Measurements from ENCODE around the gene CPEB3.
"Not testable (repeated sequence)": the region's sequence is repeated elsewhere in the genome, so short reads cannot be mapped to it uniquely, and the experiment has no call there.

CPEB3 gene

GRCh38 chr10:92087750-92088395 is 203.0 kb downstream of the CPEB3 start:
- peak; percentile 30 for DNase-seq

GRCh38 chr10:92082583-92083280 is 208.1 kb downstream of the CPEB3 start:
- DNase-seq = no peak

GRCh38 chr10:92081641-92082040 is 209.2 kb downstream of the CPEB3 start:
- DNase-seq = no peak

DNA sequence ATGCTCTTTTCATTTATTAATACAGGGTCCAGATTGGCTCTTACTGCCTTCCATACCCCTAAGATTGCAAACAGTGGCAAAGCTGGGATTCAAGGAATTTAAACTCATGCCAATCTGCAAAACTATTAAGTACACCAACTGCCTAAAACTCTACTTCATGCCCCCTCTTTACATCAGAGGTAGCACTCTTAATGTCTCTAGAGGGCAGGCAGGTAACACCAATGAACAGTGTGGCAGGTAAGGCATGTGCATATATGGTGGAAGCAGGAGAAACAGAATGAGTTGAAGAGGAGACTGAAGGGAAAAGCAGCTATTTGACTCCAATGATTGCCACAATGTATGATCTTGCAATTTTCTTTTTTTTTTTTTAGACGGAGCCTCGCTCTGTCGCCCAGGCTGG is 210.6 kb downstream of the CPEB3 start:
- DNase-seq = no peak

DNA sequence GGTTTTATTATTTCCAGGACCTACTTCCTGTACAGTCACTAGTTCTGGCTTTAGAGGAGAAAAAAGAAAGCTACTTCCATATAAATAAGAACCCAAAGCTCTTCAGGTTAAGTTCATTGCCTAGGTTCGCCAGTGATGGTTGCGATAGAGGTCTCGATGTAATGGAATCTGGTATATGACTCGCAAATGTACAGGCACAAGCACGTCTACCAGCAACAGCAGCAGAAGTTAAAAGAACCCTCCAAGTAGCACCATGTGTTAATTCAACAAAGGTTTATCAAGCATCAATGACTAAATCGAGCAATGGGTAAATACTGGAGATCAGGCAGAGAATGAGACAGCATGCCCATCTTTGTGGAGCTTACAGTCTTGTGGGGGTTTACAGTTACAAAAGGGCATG is 211.9 kb downstream of the CPEB3 start:
- DNase-seq = no peak

DNA sequence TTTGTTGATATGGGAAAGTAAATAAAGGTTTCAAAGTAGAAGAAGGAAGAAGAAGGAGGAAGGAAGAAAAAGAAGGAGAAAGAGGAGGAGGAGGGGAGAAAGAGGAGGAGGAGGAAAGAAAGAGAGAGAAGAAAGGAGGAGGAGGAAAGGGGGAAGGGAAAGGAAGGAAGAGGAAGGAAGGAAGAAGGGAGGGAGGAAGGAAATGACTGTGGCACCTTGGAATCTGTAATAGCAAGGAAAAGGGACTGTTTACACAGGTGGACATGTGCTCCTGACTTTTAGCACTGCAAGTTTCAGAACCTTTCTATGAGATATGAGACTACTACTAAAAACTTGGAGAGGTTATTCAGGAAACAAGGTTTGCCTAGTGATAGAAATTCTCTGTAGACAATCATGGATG is 214.2 kb downstream of the CPEB3 start:
- no peak for DNase-seq

DNA sequence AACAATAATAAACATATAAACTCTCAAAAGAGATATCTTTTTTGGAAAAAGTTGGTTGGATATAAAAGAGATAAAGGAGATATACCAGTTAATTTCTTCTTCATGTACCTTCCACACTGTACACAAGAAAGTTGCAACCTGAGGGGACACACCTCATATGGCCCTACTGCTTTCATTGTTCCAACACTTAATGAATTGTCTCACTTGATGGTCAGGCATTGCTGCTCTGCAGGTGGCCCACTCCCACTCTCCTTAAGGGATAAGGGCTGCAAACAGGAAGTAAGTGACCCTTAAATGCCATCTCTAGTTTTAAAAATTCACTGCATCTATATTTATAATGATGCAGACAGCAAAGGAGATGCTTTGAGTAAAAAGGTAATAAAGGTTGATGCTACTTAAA is 215.0 kb downstream of the CPEB3 start:
- DNase-seq = no peak

- no peak for DNase-seq
Observed at GRCh38 chr10:92074126-92074887, 216.6 kb downstream of the CPEB3 start.

DNA sequence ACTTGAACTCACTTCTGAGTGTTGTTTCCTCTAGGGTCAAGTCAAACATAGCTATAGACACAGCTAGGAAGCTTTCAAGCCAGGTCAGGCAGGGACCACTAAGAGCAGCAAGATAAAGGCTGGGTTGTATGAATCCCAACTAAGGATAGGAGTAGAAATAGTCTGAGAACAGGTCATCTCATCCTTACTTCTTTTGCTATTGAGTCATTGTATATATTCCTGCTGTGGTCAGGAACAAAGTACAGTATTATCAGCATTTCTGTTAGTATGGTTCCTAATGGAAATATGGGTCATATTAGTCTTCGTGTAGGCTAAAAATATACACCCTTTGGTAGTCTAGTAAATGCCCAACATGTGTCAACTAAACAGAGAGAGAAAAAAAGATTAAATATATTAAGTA is 222.0 kb downstream of the CPEB3 start:
- no peak for DNase-seq

DNA sequence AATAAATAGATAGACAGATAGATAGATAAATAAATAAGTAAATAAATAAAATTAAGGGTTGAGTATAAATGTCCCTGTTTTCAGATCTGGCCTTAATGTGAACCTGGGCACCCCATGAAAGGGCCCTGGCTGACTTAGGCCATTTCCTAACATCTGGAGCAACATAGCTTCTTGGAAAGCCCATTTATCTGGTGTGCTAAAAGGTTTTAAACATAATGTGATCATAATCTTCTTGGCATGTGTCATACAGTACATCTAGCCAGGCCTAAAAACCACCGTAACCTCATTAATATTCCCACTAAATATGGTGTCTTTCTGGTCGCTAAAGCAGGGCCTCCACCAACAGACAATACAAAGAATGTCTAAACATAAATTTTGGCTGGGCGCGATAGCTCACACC is 224.5 kb downstream of the CPEB3 start:
- no peak for DNase-seq

- no peak for DNase-seq
Observed at GRCh38 chr10:92064506-92064905, 226.4 kb downstream of the CPEB3 start.

DNA sequence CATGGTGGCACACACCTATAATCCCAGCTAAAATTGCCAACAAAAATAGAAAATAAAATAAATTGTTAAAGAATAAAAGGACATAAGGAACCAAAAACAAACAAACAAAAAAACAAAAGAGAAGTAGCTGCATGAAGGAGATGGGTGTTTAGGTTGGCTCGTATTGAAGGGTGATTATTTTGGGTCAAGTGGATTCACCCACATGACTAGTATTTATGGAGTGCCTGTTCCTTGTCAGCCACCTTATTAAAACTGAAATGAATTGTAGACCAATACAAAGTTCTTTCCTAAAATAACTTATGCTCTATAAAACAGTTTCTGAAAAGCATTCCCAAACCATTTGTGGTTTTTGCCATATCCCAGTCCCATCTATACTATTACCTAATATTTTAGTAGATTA is 228.6 kb downstream of the CPEB3 start:
- DNase-seq = no peak

DNA sequence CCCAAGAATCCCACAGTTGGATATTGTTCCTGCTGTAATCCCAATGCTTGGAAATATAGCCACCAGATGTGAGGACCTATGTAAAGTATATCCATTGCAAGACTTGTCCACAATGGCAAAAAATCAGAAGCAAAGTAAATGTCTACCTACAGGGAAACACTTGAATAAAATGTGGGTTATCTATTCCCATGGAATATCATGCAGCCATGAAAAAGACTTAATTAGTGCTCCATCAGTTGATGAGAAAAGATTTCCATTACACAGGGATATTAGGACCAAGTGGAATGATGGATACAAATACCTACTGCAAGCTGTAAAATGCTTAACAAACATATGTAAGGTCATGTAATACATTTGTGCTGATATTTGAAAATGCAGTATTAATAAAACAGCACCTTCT is 236.1 kb downstream of the CPEB3 start:
- DNase-seq = no peak

GRCh38 chr10:92052741-92053140 is 238.1 kb downstream of the CPEB3 start:
- no peak for DNase-seq

GRCh38 chr10:92052088-92052487 is 238.8 kb downstream of the CPEB3 start:
- no peak for DNase-seq

- DNase-seq = no peak
Observed at GRCh38 chr10:92047215-92047614, 243.7 kb downstream of the CPEB3 start.

DNA sequence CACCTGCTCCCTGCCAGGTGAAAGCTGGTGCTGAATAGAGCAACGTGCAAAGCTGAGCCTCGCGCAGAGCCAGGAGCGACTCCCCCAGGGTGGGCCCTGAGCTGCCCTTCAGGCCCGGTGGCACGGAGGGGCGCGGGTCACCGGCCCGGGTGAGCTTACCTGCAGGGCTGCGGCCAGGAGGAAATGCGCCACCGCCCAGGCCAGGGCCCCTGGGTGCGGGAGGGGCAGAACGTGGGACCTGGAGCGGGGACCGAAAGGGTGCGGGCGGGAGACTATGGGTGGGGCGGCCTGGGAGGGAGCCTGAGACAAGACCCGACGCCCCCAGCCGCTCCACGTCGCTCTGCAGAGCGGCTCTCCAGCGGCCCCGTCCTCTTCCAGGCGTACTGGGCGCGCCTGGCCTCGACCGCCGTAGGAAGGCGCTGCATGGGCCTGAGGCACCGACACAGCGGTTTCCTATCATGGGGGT is 245.2 kb downstream of the CPEB3 start:
- DNase-seq = no peak

DNA sequence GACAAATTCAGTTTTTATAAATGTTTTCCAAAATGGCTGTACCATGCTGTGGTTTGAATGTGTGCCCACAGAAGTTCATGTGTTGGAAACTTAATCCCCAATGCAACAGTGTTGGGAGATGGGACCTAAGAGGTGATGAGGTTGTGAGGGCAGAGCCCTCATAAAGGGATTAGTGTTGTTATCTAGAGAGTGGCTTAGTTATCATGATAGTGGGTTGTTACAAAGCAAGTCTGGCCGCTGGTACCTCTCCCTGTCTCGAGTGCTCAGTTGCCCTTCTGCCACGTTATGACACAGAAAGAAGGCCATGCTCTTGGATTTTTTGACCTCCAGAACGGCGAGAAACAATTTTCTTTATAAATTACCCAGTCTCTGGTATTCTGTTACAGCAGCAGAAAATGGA is 248.3 kb downstream of the CPEB3 start:
- no peak for DNase-seq

DNA sequence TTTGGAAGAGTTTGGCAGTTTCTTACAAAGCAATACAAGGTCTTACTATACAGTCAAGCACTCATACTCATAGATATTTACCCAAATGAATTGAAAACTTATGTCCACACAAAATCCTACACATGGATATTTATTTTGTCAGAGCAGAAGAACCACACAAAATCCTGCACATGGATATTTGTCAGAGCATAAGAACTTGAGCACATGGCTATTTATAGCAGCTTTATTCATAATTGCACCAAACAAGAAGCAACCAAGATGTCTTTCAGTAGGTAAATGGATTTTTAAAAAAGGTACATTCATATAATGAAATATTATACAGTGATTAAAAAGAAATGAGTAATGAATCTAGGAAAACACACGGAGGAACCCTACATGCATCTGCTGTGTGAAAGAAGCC is 251.9 kb downstream of the CPEB3 start:
- DNase-seq = no peak

DNA sequence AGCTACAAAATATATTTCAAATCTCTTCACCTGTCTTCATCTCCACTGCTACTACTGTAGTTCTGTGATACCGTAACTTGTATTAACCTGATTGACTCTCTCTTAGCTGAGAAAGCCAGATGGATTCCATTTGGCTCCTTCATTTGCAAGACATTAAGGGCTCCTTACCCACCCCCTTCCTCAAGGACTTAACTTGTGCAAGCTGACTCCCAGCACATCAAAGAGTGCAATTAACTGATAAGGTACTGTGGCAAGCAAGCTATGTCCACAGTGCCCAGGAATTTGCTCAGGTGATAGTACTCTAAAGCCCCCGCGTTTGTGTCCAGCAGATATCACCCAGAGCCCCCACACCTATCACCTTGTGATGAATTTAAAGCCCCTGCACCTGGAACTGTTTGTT is 257.8 kb downstream of the CPEB3 start:
- DNase-seq = not testable (repeated sequence)

- no peak for DNase-seq
Observed at GRCh38 chr10:92031580-92031979, 259.3 kb downstream of the CPEB3 start.

DNA sequence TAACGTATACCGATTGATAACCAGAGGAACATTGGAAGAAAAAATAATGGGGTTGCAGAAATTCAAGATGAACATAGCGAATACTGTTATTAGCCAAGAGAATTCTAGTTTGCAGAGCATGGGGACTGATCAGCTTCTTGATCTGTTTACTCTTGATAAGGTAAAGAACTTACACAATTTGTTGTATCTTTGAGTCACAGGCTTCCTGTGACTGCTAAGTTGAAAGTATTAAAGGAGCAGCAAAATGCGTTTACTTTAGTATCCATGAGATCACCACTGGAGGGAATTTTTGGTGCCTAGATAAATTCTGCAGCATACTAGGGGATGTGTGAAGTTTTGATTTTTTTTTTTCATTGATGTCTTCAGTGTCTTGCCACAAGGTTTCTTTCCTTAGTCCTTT is 263.7 kb downstream of the CPEB3 start:
- DNase-seq = no peak

- DNase-seq = not testable (repeated sequence)
Observed at GRCh38 chr10:92025340-92025739, 265.5 kb downstream of the CPEB3 start.

- DNase-seq = no peak
Observed at GRCh38 chr10:92024700-92025099, 266.2 kb downstream of the CPEB3 start.

All from stimulated activated naive CD4-positive, alpha-beta T cell treated with Interleukin-2 at 50 U/mL for 16 hours (primary cell).